Stimulated activated CD4-positive, alpha-beta T cell treated with anti-CD3 and anti-CD28 coated beads, Interleukin-12 subunit alpha, Interleukin-12 subunit beta, amount 100 ng/mL, for 4 hours (primary cell): ENCODE data around the gene TRAPPC11.

Experiments used
- DNase-seq: peaks from one replicate; pipeline ENCODE4 v3.0.0-alpha.2; 2020

The TRAPPC11 gene

DNA sequence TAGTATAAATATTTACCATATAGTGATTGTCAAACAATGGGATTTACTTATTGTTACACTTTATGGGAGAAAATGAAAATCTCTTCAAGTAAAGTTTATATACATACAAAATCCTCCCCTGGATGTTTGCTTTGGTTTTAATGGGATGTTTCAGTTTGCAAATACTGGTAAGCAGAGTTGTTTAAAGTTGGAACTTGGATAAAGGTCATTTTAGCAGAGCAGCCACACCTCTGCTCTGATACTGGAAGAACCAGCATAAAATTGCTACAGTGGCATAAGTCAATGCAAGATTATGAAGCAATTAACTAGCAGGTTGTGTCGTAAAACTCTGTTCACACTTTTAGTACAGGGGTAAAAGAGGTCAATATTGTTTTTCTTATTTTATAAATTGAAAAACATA, 101.2 kb downstream of the TRAPPC11 start:
- no peak for DNase-seq
